Astrocyte (in vitro differentiated cells and primary cell): ENCODE measurements around the gene NEUROD6. TPM values are rescaled to one million over a fixed set of nuclear protein-coding genes. Genes with fewer than 3 reads are reported as not detected.

ENCODE experiments used
- DNase-seq: peaks from one replicate; pipeline ENCODE4 v3.0.0-alpha.2; 2010; ENCODE audit warnings: low read depth
- FAIRE-seq: peaks from 2 replicates; lab custom pipeline; 2011; peaks lifted over from hg19 to GRCh38; lab: Jason Lieb, UNC
- H2AFZ ChIP-seq: 2 replicates; pipeline ENCODE4 v1.6.0; 2012; ENCODE audit warnings: low read depth, low read length, inconsistent platforms
- H3K27ac ChIP-seq: 2 replicates; pipeline ENCODE4 v1.5.1; 2011; ENCODE audit warnings: low read depth, low read length, inconsistent platforms
- H3K27me3 ChIP-seq: 2 replicates; pipeline ENCODE4 v1.6.0; 2011; ENCODE audit warnings: low read length, inconsistent platforms; ENCODE audit not compliant: insufficient read depth
- H3K36me3 ChIP-seq: 2 replicates; pipeline ENCODE4 v1.5.1; 2011; ENCODE audit warnings: low read length, inconsistent platforms; ENCODE audit not compliant: insufficient read depth
- H3K4me1 ChIP-seq: 2 replicates; pipeline ENCODE4 v1.5.1; 2011; ENCODE audit warnings: low read length, inconsistent platforms; ENCODE audit not compliant: insufficient read depth
- H3K4me2 ChIP-seq: 2 replicates; pipeline ENCODE4 v1.6.0; 2012; ENCODE audit warnings: low read length, inconsistent platforms
- H3K4me3 ChIP-seq: 2 replicates; pipeline ENCODE4 v1.5.1; 2011; ENCODE audit warnings: low read depth, mild to moderate bottlenecking, low read length, inconsistent platforms; ENCODE audit not compliant: insufficient read depth
- H3K79me2 ChIP-seq: 2 replicates; pipeline ENCODE4 v1.6.0; 2012; ENCODE audit warnings: mild to moderate bottlenecking, low read length, inconsistent platforms; ENCODE audit not compliant: insufficient read depth
- H3K9ac ChIP-seq: 2 replicates; pipeline ENCODE4 v1.6.0; 2012; ENCODE audit warnings: mild to moderate bottlenecking, low read length, inconsistent platforms
- H3K9me3 ChIP-seq: 2 replicates; pipeline ENCODE4 v1.5.1; 2012; ENCODE audit warnings: low read depth, mild to moderate bottlenecking, low read length, inconsistent platforms; ENCODE audit not compliant: insufficient read depth
- H4K20me1 ChIP-seq: 2 replicates; pipeline ENCODE4 v1.6.0; 2012; ENCODE audit warnings: low read length, inconsistent platforms; ENCODE audit not compliant: insufficient read depth
- H3K27ac Mint-ChIP-seq: one replicate; pipeline ENCODE4 v1.8.0; 2021; ENCODE audit warnings: mild to moderate bottlenecking, mixed read lengths; ENCODE audit not compliant: unreplicated experiment
- H3K27me3 Mint-ChIP-seq: one replicate; pipeline ENCODE4 v1.8.0; 2021; ENCODE audit warnings: low read depth, mixed read lengths; ENCODE audit not compliant: unreplicated experiment
- H3K36me3 Mint-ChIP-seq: one replicate; pipeline ENCODE4 v1.8.0; 2021; ENCODE audit warnings: low read depth, mixed read lengths; ENCODE audit not compliant: unreplicated experiment
- H3K4me1 Mint-ChIP-seq: one replicate; pipeline ENCODE4 v1.8.0; 2021; ENCODE audit warnings: low read depth, mixed read lengths; ENCODE audit not compliant: unreplicated experiment
- H3K4me3 Mint-ChIP-seq: one replicate; pipeline ENCODE4 v1.8.0; 2021; ENCODE audit warnings: mild to moderate bottlenecking, moderate library complexity, mixed read lengths; ENCODE audit not compliant: unreplicated experiment
- H3K9me3 Mint-ChIP-seq: one replicate; pipeline ENCODE4 v1.8.0; 2021; ENCODE audit warnings: mild to moderate bottlenecking, mixed read lengths; ENCODE audit not compliant: unreplicated experiment
- EZH2 ChIP-seq: IDR thresholded peaks from 2 replicates; pipeline ENCODE4 v1.6.1; 2012; ENCODE audit warnings: mild to moderate bottlenecking, low read length, inconsistent platforms; ENCODE audit not compliant: insufficient read depth
- total RNA-seq: library from RNA; stranded (reverse); gene quantifications from 2 replicates; pipeline ENCODE4 v1.2.1, GENCODE V29; 2021
- TF ChIP-seq, protein P1 (sequence below): IDR thresholded peaks from 2 replicates; pipeline ENCODE4 v1.5.1; 2011; ENCODE audit warnings: low read depth, mild to moderate bottlenecking, inconsistent platforms, low read length, moderate library complexity; ENCODE audit not compliant: insufficient read depth

NEUROD6 gene
- total RNA-seq, 1 donor from 2014 or later: not detected

DNA sequence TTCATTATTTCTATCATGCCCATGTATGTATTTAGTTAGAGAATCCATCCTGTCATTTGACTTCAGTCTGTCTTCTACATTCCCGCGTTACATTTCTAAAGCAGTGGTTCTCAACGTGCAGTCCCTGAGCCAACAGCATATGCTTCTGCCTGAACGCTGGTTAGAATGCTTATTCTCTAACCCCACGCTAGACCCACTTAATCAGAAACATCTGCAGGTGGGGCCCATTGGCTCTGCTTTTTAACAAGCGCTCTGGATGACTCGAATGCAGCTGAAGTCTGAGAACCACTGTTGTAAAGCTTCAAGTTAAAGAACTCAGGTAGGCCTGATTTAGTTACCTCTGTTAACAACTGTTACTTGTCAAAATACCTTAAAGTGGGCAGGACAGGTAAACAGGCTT is 38.2 kb downstream of the NEUROD6 start:
- Mint-ChIP-seq H3K36me3 (no peaks in the 10 kb centered on the region), H3K4me1 (no peaks in the 10 kb centered on the region)

DNA sequence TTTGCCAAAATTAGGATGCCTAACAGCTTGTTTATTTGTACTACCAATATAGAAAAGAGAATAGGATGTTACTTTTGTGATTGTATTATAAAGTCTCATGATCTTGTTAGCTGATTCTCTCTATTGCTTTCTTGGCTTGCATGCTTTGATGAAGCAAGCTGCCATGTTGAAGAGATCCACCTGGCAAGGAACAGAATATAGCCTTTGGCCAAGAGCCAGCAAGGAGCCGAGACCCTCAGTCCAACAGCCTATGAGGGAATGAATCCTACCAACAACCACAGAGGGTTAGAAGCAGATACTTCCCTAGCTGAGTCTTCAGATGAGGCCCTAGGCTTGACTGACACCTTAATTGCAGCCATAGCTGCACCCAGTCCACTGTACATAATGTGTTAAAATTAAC is 41.2 kb downstream of the NEUROD6 start:
- no peak for FAIRE-seq
- DNase-seq: no peak
- H3K9me3 Mint-ChIP-seq: no peaks in the 10 kb centered on the region

More for the DNA sequence above, 38.2 kb downstream of the NEUROD6 start:
- Mint-ChIP-seq H3K27ac (no peak overlapping the region), H3K9me3 (no peaks in the 10 kb centered on the region), H3K27me3 (peaks cover 4% of the 10 kb centered on the region), H3K4me3 (no peak overlapping the region)
- H3K9ac ChIP-seq: no peak overlapping the region
- no peaks in the 10 kb centered on the region for H3K9me3 ChIP-seq
- no peaks in the 10 kb centered on the region for H3K4me1 ChIP-seq
- FAIRE-seq (no peak), DNase-seq (no peak)
- no peaks in the 10 kb centered on the region for H4K20me1 ChIP-seq
- H2AFZ ChIP-seq: no peak overlapping the region
- H3K4me2 ChIP-seq: no peak overlapping the region
- H3K27ac ChIP-seq: no peak overlapping the region
- no peak overlapping the region for H3K4me3 ChIP-seq
- no peak for TF ChIP-seq EZH2
- TF ChIP-seq, protein P1, sequence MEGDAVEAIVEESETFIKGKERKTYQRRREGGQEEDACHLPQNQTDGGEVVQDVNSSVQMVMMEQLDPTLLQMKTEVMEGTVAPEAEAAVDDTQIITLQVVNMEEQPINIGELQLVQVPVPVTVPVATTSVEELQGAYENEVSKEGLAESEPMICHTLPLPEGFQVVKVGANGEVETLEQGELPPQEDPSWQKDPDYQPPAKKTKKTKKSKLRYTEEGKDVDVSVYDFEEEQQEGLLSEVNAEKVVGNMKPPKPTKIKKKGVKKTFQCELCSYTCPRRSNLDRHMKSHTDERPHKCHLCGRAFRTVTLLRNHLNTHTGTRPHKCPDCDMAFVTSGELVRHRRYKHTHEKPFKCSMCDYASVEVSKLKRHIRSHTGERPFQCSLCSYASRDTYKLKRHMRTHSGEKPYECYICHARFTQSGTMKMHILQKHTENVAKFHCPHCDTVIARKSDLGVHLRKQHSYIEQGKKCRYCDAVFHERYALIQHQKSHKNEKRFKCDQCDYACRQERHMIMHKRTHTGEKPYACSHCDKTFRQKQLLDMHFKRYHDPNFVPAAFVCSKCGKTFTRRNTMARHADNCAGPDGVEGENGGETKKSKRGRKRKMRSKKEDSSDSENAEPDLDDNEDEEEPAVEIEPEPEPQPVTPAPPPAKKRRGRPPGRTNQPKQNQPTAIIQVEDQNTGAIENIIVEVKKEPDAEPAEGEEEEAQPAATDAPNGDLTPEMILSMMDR: no peak
- H3K79me2 ChIP-seq: no peaks in the 10 kb centered on the region
- no peaks in the 10 kb centered on the region for H3K27me3 ChIP-seq
- no peaks in the 10 kb centered on the region for H3K36me3 ChIP-seq

DNA sequence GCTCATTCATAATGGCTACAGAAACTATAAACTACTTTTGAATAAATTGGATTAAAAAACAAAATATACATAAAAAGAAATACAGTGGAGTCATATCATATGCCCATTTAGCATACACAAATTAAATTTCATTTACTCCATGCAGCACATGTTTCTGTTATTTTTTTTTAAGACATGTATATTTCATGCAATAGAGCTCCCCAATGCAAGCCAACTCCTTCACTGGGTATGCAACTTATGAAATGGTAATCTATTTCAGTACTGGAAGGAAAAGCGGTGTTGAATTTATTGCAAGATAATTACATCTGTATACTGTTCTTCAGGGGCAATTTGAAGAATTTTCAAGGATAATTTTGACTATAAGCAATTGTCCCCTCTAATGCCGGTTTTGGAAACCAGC is 49.9 kb downstream of the NEUROD6 start:
- FAIRE-seq (no peak), DNase-seq (no peak)
- no peak overlapping the region for H3K4me2 ChIP-seq
- no peaks in the 10 kb centered on the region for H3K79me2 ChIP-seq
- no peaks in the 10 kb centered on the region for H3K4me1 ChIP-seq
- no peak overlapping the region for H3K9ac ChIP-seq
- no peak overlapping the region for H2AFZ ChIP-seq
- H3K4me3 ChIP-seq: no peak overlapping the region
- Mint-ChIP-seq H3K36me3 (no peaks in the 10 kb centered on the region), H3K27ac (no peak overlapping the region), H3K4me3 (no peak overlapping the region), H3K9me3 (no peaks in the 10 kb centered on the region), H3K4me1 (no peaks in the 10 kb centered on the region), H3K27me3 (no peaks in the 10 kb centered on the region)
- H3K36me3 ChIP-seq: no peaks in the 10 kb centered on the region
- no peak for TF ChIP-seq EZH2
- TF ChIP-seq, protein P1: no peak
- H3K9me3 ChIP-seq: no peaks in the 10 kb centered on the region
- H3K27ac ChIP-seq: no peak overlapping the region
- no peaks in the 10 kb centered on the region for H3K27me3 ChIP-seq
- H4K20me1 ChIP-seq: no peaks in the 10 kb centered on the region

More for the DNA sequence above, 41.2 kb downstream of the NEUROD6 start:
- Histone ChIP-seq H4K20me1 (no peaks in the 10 kb centered on the region), H3K27ac (no peak overlapping the region), H3K9me3 (no peaks in the 10 kb centered on the region), H3K4me2 (no peak overlapping the region), H3K4me1 (no peaks in the 10 kb centered on the region), H3K27me3 (no peaks in the 10 kb centered on the region), H3K9ac (no peak overlapping the region), H3K79me2 (no peaks in the 10 kb centered on the region), H3K4me3 (no peak overlapping the region), H2AFZ (no peak overlapping the region), H3K36me3 (no peaks in the 10 kb centered on the region)
- Mint-ChIP-seq H3K27me3 (no peaks in the 10 kb centered on the region), H3K4me1 (no peaks in the 10 kb centered on the region), H3K4me3 (no peak overlapping the region), H3K36me3 (no peaks in the 10 kb centered on the region), H3K27ac (no peak overlapping the region)
- no peak for TF ChIP-seq EZH2
- TF ChIP-seq, protein P1: no peak

Other genes starting within 250 kb of the NEUROD6 start
- not detected in 2 replicates for gene ITPRID1, start 173.4 kb upstream of the NEUROD6 start, total RNA-seq